HG03066 (cell line): Measurements from ENCODE around the gene HSP90AB1.

ENCODE experiments used
- ATAC-seq: cut with Tn5 transposase; IDR thresholded peaks from one replicate; pipeline ENCODE4 v1.9.1; 2021; ENCODE audit warnings: low read depth; ENCODE audit not compliant: unreplicated experiment

Gene HSP90AB1

GRCh38 chr6:44234101-44235025 is 12.5 kb upstream of the HSP90AB1 start:
- no peak for ATAC-seq

GRCh38 chr6:44235269-44235668 is 11.6 kb upstream of the HSP90AB1 start:
- no peak for ATAC-seq

GRCh38 chr6:44235891-44236516 is 10.9 kb upstream of the HSP90AB1 start:
- no peak for ATAC-seq

- ATAC-seq, result peak; percentile 58
Observed at GRCh38 chr6:44237021-44237812, 9.7 kb upstream of the HSP90AB1 start.

GRCh38 chr6:44237813-44238433 is 9.0 kb upstream of the HSP90AB1 start:
- peak; percentile 84 for ATAC-seq

GRCh38 chr6:44238687-44239350 is 8.1 kb upstream of the HSP90AB1 start:
- ATAC-seq, result no peak

- ATAC-seq, result no peak
Observed at GRCh38 chr6:44243345-44243744, 3.6 kb upstream of the HSP90AB1 start.

GRCh38 chr6:44245391-44245911 is 1.4 kb upstream of the HSP90AB1 start:
- no peak for ATAC-seq

GRCh38 chr6:44245912-44246662 is 814 bp upstream of the HSP90AB1 start:
- peak; percentile 38 for ATAC-seq

GRCh38 chr6:44247338-44248302 is 719 bp downstream of the HSP90AB1 start:
- peak; percentile 28 for ATAC-seq

- ATAC-seq, result no peak
Observed at GRCh38 chr6:44248579-44248978, 1.7 kb downstream of the HSP90AB1 start.

GRCh38 chr6:44249082-44249748 is 2.3 kb downstream of the HSP90AB1 start:
- no peak for ATAC-seq

- ATAC-seq, result no peak
Observed at GRCh38 chr6:44250067-44250717, 3.3 kb downstream of the HSP90AB1 start.

GRCh38 chr6:44250718-44251123 is 3.8 kb downstream of the HSP90AB1 start:
- no peak for ATAC-seq

- ATAC-seq, result no peak
Observed at GRCh38 chr6:44251576-44252524, 4.9 kb downstream of the HSP90AB1 start.
